Breast epithelium (tissue), 4 donors: Measurements from ENCODE around the gene FAM98B. TPM values are rescaled to one million over a fixed set of nuclear protein-coding genes. Genes with fewer than 3 reads are reported as not detected.

Experiments
- DNase-seq, 2 donors: peaks; one replicate each; pipeline ENCODE4 v3.0.0-alpha.2; 2019; ENCODE audit warnings: low spot score in 2 of 2
- H3K27ac ChIP-seq, 2 donors: fragments of 200-600 bp; sonication (generic) in 1 of 2; one replicate each; pipeline ENCODE4 v1.5.1; 2016 to 2019; ENCODE audit warnings: mild to moderate bottlenecking in 1 of 2
- H3K27me3 ChIP-seq, 2 donors: fragments of 200-600 bp; sonication (generic) in 1 of 2; one replicate each; pipeline versions ENCODE4 v1.5.1 to v1.6.0; 2017 to 2019; ENCODE audit warnings: control low read depth in 1 of 2, mild to moderate bottlenecking in 1 of 2
- H3K36me3 ChIP-seq: fragments of 200-600 bp; one replicate; pipeline ENCODE4 v1.5.1; 2019
- H3K4me1 ChIP-seq, 2 donors: fragments of 200-600 bp; sonication (generic); one replicate each; pipeline ENCODE4 v1.5.1; 2016 to 2019; ENCODE audit warnings: control low read depth in 1 of 2
- H3K4me3 ChIP-seq, 3 donors: fragments of 200-600 bp; sonication (generic); 1 replicate in 2 of 3; 2 replicates in 1 of 3; pipeline ENCODE4 v1.5.1; 2016 to 2019; ENCODE audit warnings: mild to moderate bottlenecking in 3 of 3, moderate library complexity in 2 of 3
- H3K9me3 ChIP-seq, 2 donors: fragments of 200-600 bp; sonication (generic) in 1 of 2; one replicate each; pipeline ENCODE4 v1.5.1; 2016 to 2019; ENCODE audit warnings: control low read depth in 1 of 2
- POLR2A ChIP-seq: fragments of 450-650 bp; IDR thresholded peaks from one replicate; pipeline ENCODE4 v1.6.1; 2016; ENCODE audit warnings: antibody characterized with exemption, mild to moderate bottlenecking, moderate library complexity
- POLR2AphosphoS5 ChIP-seq, 3 donors: sonication (generic); formaldehyde crosslinking; IDR thresholded peaks; one replicate each; pipeline ENCODE4 v1.6.1; 2017; ENCODE audit warnings: antibody characterized with exemption in 3 of 3
- intact Hi-C: fragments of 100-400 bp; cut with DNase I; formaldehyde crosslinking; loops from one replicate; pipeline ENCODE4 v1.15.1; 2023; ENCODE audit warnings: low total_unique reads
- total RNA-seq, 3 donors: library from RNA; depleted of rRNA; stranded (reverse); fragments of >200 nt; gene quantifications; one replicate each; pipeline ENCODE4 v1.1.0, GENCODE V29; 2016
- TF ChIP-seq, protein P1 (sequence below), 3 donors: fragments of 450-650 bp; IDR thresholded peaks; one replicate each; pipeline ENCODE4 v1.5.1; 2016 to 2017; ENCODE audit warnings: antibody characterized with exemption in 3 of 3, mild to moderate bottlenecking in 3 of 3, moderate library complexity in 3 of 3

The FAM98B gene
- total RNA-seq, 3 donors from 2014 or later, result 12.0 to 14.6 (median 13.4) TPM

GRCh38 chr15:38460543-38460942 is 6.6 kb downstream of the FAM98B start:
- intact Hi-C loops, result no loop called here
- no peaks in the 10 kb centered on the region for H3K4me1 ChIP-seq
- no peaks in the 10 kb centered on the region for H3K9me3 ChIP-seq
- no peak overlapping the region for H3K4me3 ChIP-seq
- TF ChIP-seq POLR2AphosphoS5 (IDR thresholded peaks at IDR 0.05) (no peak), POLR2A (no peak)
- TF ChIP-seq, protein P1, sequence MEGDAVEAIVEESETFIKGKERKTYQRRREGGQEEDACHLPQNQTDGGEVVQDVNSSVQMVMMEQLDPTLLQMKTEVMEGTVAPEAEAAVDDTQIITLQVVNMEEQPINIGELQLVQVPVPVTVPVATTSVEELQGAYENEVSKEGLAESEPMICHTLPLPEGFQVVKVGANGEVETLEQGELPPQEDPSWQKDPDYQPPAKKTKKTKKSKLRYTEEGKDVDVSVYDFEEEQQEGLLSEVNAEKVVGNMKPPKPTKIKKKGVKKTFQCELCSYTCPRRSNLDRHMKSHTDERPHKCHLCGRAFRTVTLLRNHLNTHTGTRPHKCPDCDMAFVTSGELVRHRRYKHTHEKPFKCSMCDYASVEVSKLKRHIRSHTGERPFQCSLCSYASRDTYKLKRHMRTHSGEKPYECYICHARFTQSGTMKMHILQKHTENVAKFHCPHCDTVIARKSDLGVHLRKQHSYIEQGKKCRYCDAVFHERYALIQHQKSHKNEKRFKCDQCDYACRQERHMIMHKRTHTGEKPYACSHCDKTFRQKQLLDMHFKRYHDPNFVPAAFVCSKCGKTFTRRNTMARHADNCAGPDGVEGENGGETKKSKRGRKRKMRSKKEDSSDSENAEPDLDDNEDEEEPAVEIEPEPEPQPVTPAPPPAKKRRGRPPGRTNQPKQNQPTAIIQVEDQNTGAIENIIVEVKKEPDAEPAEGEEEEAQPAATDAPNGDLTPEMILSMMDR (IDR thresholded peaks at IDR 0.05), result no peak
- H3K36me3 ChIP-seq, result no peaks in the 10 kb centered on the region
- H3K27ac ChIP-seq, result no peak overlapping the region
- H3K27me3 ChIP-seq, result no peaks in the 10 kb centered on the region
- DNase-seq, result no peak

- H3K4me3 ChIP-seq, result no peak overlapping the region
- no peaks in the 10 kb centered on the region for H3K27me3 ChIP-seq
- no peaks in the 10 kb centered on the region for H3K9me3 ChIP-seq
- no peaks in the 10 kb centered on the region for H3K36me3 ChIP-seq
- TF ChIP-seq POLR2A, result no peak
- TF ChIP-seq POLR2AphosphoS5 (IDR thresholded peaks at IDR 0.05), result no peak
- TF ChIP-seq, protein P1 (IDR thresholded peaks at IDR 0.05), result no peak
- H3K4me1 ChIP-seq, result no peaks in the 10 kb centered on the region
- no peak for DNase-seq
- H3K27ac ChIP-seq, result no peak overlapping the region
- intact Hi-C loops, result no loop called here
Measured at GRCh38 chr15:38461066-38461833, 7.3 kb downstream of the FAM98B start.

GRCh38 chr15:38463893-38464292 is 10.0 kb downstream of the FAM98B start:
- H3K4me3 ChIP-seq, result no peak overlapping the region
- no peak for TF ChIP-seq POLR2A
- TF ChIP-seq, protein P1 (IDR thresholded peaks at IDR 0.05), result no peak
- TF ChIP-seq POLR2AphosphoS5 (IDR thresholded peaks at IDR 0.05), result no peak
- no peak overlapping the region for H3K27ac ChIP-seq
- no peak for DNase-seq
- H3K27me3 ChIP-seq, result no peaks in the 10 kb centered on the region
- H3K36me3 ChIP-seq, result no peaks in the 10 kb centered on the region
- no peaks in the 10 kb centered on the region for H3K9me3 ChIP-seq
- H3K4me1 ChIP-seq, result no peaks in the 10 kb centered on the region
- intact Hi-C loops, result no loop called here

GRCh38 chr15:38464675-38465074 is 10.7 kb downstream of the FAM98B start:
- H3K27me3 ChIP-seq, result no peaks in the 10 kb centered on the region
- TF ChIP-seq, protein P1 (IDR thresholded peaks at IDR 0.05), result no peak
- no peak for TF ChIP-seq POLR2A
- no peak for TF ChIP-seq POLR2AphosphoS5 (IDR thresholded peaks at IDR 0.05)
- no peak overlapping the region for H3K4me3 ChIP-seq
- no peaks in the 10 kb centered on the region for H3K36me3 ChIP-seq
- intact Hi-C loops, result no loop called here
- DNase-seq, result no peak
- no peaks in the 10 kb centered on the region for H3K4me1 ChIP-seq
- H3K9me3 ChIP-seq, result no peaks in the 10 kb centered on the region
- H3K27ac ChIP-seq, result no peak overlapping the region

GRCh38 chr15:38470816-38471215 is 16.9 kb downstream of the FAM98B start:
- intact Hi-C loops, result no loop called here
- Histone ChIP-seq H3K9me3 (no peaks in the 10 kb centered on the region), H3K4me3 (no peak overlapping the region), H3K27me3 (no peaks in the 10 kb centered on the region), H3K4me1 (no peaks in the 10 kb centered on the region), H3K27ac (no peak overlapping the region), H3K36me3 (peaks cover 5% of the 10 kb centered on the region)
- TF ChIP-seq POLR2A (no peak), POLR2AphosphoS5 (IDR thresholded peaks at IDR 0.05) (no peak)
- TF ChIP-seq, protein P1 (IDR thresholded peaks at IDR 0.05), result no peak
- no peak for DNase-seq
